RCC 7860 (cell line): Measurements from ENCODE around the gene KLHL7.

Source experiments
- DNase-seq: peaks from one replicate; pipeline ENCODE4 v3.0.0-alpha.2; 2015; ENCODE audit warnings: low spot score
- FAIRE-seq: peaks from 2 replicates; lab custom pipeline; 2012; peaks lifted over from hg19 to GRCh38; lab: Jason Lieb, UNC

KLHL7 gene

DNA sequence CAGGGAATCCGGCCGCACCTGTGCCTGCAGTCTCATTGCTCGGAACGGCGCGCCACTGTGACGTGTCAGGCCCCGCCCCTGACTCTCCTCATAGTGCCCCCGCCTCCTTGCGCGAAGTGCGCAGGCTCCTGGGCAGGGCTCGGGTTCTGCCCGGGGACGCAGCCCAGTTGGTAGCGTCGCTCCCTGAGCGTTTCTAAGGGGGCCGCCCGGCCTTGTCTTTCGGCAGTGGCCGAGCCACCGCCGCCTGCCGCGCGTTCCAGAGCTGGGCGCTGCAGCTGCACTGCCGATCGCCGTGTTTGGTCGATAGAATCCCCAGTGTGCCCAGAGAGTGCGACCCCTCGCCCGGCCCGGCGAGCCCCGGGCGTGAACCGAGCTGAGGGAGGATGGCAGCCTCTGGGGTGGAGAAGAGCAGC is at the start of gene KLHL7:
Gene KLHL7 (plus strand): TSS at position 142 of the 413 bp plus-strand sequence. CDS start 242 bp downstream, at position 384.
- DNase-seq (peak; percentile 85), FAIRE-seq (peak; percentile 75)

DNA sequence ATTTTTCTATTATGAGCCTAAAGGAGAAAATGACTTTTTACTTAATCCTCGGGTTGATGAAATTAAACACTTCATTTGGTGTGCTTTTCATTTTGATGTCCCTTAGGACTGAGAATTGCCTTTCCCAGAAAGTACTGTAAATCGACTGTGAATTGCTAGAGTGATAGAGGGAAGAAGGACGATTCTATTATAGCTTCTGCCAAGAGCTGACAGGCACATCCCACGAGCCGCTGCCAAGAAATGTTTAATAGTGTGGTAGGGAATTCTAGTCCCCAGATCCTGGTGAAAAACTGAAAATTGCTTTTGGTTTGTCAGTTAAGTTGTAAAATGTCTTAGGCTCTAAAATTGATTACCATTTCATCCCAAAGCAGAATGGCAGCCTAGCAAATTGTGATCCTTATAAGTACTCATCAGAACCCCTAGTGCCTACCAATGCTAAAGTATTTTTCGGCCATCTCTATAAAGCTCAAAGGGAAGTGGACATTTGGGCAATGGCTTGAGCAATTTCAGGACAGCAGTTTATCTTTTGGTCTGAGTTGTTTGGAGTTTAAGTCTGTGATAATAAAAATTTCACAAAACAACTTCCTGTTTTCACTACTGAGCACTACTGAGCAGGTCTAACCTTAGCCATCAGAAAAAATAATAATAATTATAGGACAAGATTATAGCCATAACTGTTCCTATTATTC is 47.0 kb upstream of the KLHL7 start:
- no peak for FAIRE-seq
- no peak for DNase-seq

DNA sequence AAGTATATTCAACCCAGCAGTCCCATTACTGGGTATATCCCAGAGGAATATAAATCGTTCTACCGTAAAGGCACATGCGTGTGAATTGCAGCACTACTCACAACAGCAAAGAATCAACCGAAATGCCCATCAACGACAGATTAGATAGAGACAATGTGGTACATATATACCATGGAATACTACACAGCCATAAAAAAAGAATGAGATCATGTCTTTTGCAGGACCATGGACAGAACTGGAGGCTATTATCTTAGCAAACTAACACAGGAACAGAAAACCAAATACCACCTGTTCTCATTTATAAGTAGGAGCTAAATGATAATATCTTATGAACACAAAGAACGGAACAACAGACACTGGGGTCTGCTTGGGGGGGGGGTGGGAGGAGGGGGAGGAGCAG is 44.3 kb upstream of the KLHL7 start:
- DNase-seq (no peak), FAIRE-seq (no peak)

DNA sequence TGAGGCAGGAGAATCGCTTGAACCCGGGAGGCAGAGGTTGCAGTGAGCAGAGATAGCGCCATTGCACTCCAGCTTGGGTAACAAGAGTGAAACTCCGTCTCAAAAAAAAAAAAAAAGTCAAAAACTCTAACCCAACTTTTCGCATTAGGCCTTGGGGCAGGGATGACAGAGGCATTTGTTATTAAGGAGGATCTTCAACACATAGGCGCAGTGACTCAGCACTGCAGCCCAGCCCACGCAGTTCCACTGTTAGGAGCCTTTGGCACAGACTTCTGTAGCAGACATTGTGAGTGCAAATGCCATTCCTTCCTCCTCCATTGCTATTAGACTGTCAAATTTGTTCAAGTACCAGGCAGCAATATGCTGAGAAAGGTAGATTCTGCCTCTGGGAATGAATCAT is 43.1 kb upstream of the KLHL7 start:
- FAIRE-seq (no peak), DNase-seq (no peak)

DNA sequence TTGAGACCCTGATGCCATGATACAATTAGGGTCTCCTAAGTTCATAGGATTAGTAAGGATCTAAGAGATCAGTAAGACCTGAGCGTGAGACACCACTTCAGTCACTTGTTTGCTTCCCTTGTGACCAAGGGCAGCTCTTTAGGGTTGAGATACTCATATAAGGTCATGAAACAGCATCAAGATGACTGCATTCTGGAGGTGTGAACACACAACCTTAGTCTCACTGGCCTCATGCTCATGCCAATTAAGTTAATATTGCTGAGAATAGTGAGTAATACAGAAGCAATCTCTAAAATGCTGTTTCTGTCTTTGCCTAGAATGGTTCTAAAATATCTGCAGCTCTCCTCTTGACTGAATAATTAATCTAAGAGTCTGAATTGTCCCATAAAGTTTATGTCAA is 39.6 kb upstream of the KLHL7 start:
- peak; percentile 60 for FAIRE-seq
- peak; percentile 50 for DNase-seq

- FAIRE-seq, result no peak
- no peak for DNase-seq
Measured at GRCh38 chr7:23067271-23067670, 38.3 kb upstream of the KLHL7 start.

- FAIRE-seq (no peak), DNase-seq (no peak)
Measured at GRCh38 chr7:23072048-23072447, 33.5 kb upstream of the KLHL7 start.

GRCh38 chr7:23072922-23073321 is 32.7 kb upstream of the KLHL7 start:
- DNase-seq (no peak), FAIRE-seq (no peak)

GRCh38 chr7:23074443-23075261 is 30.9 kb upstream of the KLHL7 start:
- FAIRE-seq (no peak), DNase-seq (no peak)

- DNase-seq (no peak), FAIRE-seq (no peak)
Measured at GRCh38 chr7:23075571-23075970, 30.0 kb upstream of the KLHL7 start.

- DNase-seq, result no peak
- no peak for FAIRE-seq
Measured at GRCh38 chr7:23076772-23077171, 28.8 kb upstream of the KLHL7 start.

GRCh38 chr7:23093111-23093510 is 12.5 kb upstream of the KLHL7 start:
- DNase-seq (no peak), FAIRE-seq (peak; percentile 4)

DNA sequence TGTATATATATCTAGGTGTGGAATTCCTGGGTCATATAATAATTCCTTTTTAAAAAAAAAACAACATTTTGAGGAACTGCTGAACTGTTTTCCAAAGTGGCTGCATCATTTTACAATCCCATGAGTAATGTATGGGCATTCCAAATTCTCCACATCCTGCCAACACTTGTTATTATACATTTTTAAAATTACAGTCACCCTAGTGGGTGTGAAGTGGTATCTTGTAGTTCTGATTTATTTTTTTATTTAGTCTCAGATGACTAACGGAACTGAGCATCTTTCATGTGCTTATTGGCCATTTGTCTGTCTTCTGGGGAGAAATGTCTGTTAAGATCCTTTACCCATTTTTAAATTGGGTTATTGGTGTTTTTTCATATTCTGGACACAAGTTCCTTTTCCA is 12.0 kb upstream of the KLHL7 start:
- DNase-seq (no peak), FAIRE-seq (no peak)

GRCh38 chr7:23096518-23097290 is 8.9 kb upstream of the KLHL7 start:
- DNase-seq (no peak), FAIRE-seq (no peak)

- no peak for FAIRE-seq
Measured at GRCh38 chr7:23098029-23098428, 7.6 kb upstream of the KLHL7 start.

DNA sequence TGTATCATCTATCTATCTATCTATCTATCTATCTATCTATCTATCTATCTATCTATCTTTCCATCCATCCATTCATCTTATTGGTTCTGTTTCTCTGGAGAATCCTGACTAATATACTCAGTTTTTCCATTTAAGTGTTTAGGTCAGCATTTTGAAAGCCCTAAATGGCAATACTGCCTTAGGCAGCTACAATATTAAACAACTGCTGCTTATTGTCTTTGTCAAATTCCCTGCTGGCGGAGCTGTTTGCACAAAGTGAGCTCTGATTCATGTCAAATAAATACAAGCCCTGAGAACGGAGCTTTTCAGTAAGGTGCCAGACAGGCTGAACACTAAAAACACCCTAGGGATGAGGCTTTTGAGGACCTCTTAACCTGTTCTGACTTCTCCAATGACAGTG is 7.1 kb upstream of the KLHL7 start:
- no peak for FAIRE-seq

More at GRCh38 chr7:23098029-23098428, 7.6 kb upstream of the KLHL7 start:
- no peak for DNase-seq

GRCh38 chr7:23100697-23101096 is 4.9 kb upstream of the KLHL7 start:
- no peak for FAIRE-seq
- no peak for DNase-seq

More for the DNA sequence above, 7.1 kb upstream of the KLHL7 start:
- DNase-seq, result no peak

GRCh38 chr7:23105086-23105643 is 420 bp upstream of the KLHL7 start:
- no peak for DNase-seq
- FAIRE-seq, result no peak

GRCh38 chr7:23106057-23106822 is 655 bp downstream of the KLHL7 start:
- DNase-seq (no peak), FAIRE-seq (no peak)
